PC-9 (cell line): ENCODE data around the gene NDUFAF8.

Experiments used
- CTCF ChIP-seq: fragments of 200-600 bp; sonication (generic); conservative IDR thresholded peaks from 2 replicates; pipeline ENCODE4 v1.6.1; 2017; ENCODE audit warnings: mixed run types, antibody characterized with exemption, mild to moderate bottlenecking, moderate library complexity
- EZH2 ChIP-seq: fragments of 200-600 bp; sonication (generic); IDR thresholded peaks from 2 replicates; pipeline ENCODE4 v1.8.0; 2017; ENCODE audit warnings: antibody characterized with exemption, low read depth

- TF ChIP-seq CTCF (no peak), EZH2 (no peak)
These were observed 41.2 kb upstream of the NDUFAF8 start for GRCh38 chr17:81197831-81198490.
